ENCODE results near the gene FOXP3. TPM values are rescaled to one million over a fixed set of nuclear protein-coding genes. Genes with fewer than 3 reads are reported as not detected.

Gene FOXP3
- total and polyA plus RNA-seq, 2 of the 4 experiments (the other 2 are of a cell fraction): 0.05 TPM; not detected in 1

GRCh38 chrX:49231333-49232000 is 33.0 kb downstream of the FOXP3 start:
- Histone ChIP-seq H4K8ac (ENCODE audit: low read depth in 2 of 2, low read length in 2 of 2) (no peak overlapping the region), H3K4me1 (ENCODE audit: control insufficient read depth, insufficient read depth, low read length) (no peaks in the 10 kb centered on the region), H3K18ac (ENCODE audit: low read depth, low read length) (no peak overlapping the region), H3K27ac (ENCODE audit: insufficient read depth, low read length) (no peak overlapping the region), H3K9me1 (ENCODE audit: insufficient read depth, low read length) (no peaks in the 10 kb centered on the region), H2BK15ac (ENCODE audit: low read depth, low read length) (no peak overlapping the region), H3K4me3 (ENCODE audit: insufficient read depth, low read depth, low read length) (no peak overlapping the region), H3K27me3 (ENCODE audit: control insufficient read depth, insufficient read depth, low read length) (no peaks in the 10 kb centered on the region; the same call in 1 of the 2 replicates), H4K20me1 (ENCODE audit: insufficient read depth, low read length) (no peaks in the 10 kb centered on the region), H3K9ac (ENCODE audit: low read depth, low read length) (no peak overlapping the region), H3K14ac (replicated peaks; ENCODE audit: low read depth, low read length) (no peak overlapping the region), H2BK5ac (ENCODE audit: low read depth, low read length, poor library complexity, severe bottlenecking) (no peak overlapping the region), H4K5ac (ENCODE audit: low read depth, low read length) (no peak overlapping the region), H2AK5ac (ENCODE audit: low read depth, low read length) (no peak overlapping the region), H3K36me3 (ENCODE audit: control insufficient read depth, insufficient read depth, low read length) (no peaks in the 10 kb centered on the region), H2AK9ac (replicated peaks; ENCODE audit: low read depth, low read length, poor library complexity) (no peak overlapping the region), H3K79me1 (ENCODE audit: low read depth in 1 of 2, low read length in 2 of 2) (peaks cover 0 to 3% of the 10 kb centered on the region in 2 experiments; a peak in 1 of 4 replicates), H3K23ac (ENCODE audit: low read depth, low read length) (no peak overlapping the region), H3K56ac (ENCODE audit: extremely low read depth, insufficient read depth, low read length) (no peak overlapping the region), H3K4me2 (ENCODE audit: low read depth, low read length) (no peak overlapping the region), H2BK20ac (ENCODE audit: low read depth, low read length) (no peak overlapping the region), H3K4ac (ENCODE audit: low read depth, low read length) (no peak overlapping the region), H4K91ac (ENCODE audit: insufficient read depth, low read depth, low read length) (no peak overlapping the region), H2AFZ (replicated peaks; ENCODE audit: low read length, poor library complexity) (no peak overlapping the region), H3K9me3 (ENCODE audit: control insufficient read depth, insufficient read depth, low read length) (peaks cover 3% of the 10 kb centered on the region; the same call in 1 of the 2 replicates), H2BK120ac (ENCODE audit: low read depth, low read length) (no peak overlapping the region)
- ChIA-PET POLR2A (ENCODE audit: unreplicated experiment) (no interaction called here), CTCF (no interaction called here)
- no TSS peak for BruUV-seq (replicated peaks)
- TF ChIP-seq FOS (IDR thresholded peaks at IDR 0.05; ENCODE audit: low read depth, low read length): no peak
- TF ChIP-seq MXI1 (IDR thresholded peaks at IDR 0.05; ENCODE audit: borderline replicate concordance, low read depth, low read length): no peak
- no peak for TF ChIP-seq MAFK (IDR thresholded peaks at IDR 0.05; ENCODE audit: low read depth, low read length)
- no peak for TF ChIP-seq RCOR1 (IDR thresholded peaks at IDR 0.05; ENCODE audit: insufficient replicate concordance, low read length)
- TF ChIP-seq RFX5 (IDR thresholded peaks at IDR 0.05; ENCODE audit: low read depth, low read length): no peak
- TF ChIP-seq POLR2A (IDR thresholded peaks at IDR 0.05; ENCODE audit: low read depth, low read length): no peak
- no peak for TF ChIP-seq NFE2L2 (IDR thresholded peaks at IDR 0.05; ENCODE audit: low read depth, low read length)
- TF ChIP-seq CEBPB (IDR thresholded peaks at IDR 0.05; ENCODE audit: low read depth, low read length): no peak
- no peak for TF ChIP-seq RAD21 (IDR thresholded peaks at IDR 0.05; ENCODE audit: low read length)
- TF ChIP-seq, protein P1, sequence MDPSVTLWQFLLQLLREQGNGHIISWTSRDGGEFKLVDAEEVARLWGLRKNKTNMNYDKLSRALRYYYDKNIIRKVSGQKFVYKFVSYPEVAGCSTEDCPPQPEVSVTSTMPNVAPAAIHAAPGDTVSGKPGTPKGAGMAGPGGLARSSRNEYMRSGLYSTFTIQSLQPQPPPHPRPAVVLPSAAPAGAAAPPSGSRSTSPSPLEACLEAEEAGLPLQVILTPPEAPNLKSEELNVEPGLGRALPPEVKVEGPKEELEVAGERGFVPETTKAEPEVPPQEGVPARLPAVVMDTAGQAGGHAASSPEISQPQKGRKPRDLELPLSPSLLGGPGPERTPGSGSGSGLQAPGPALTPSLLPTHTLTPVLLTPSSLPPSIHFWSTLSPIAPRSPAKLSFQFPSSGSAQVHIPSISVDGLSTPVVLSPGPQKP (IDR thresholded peaks at IDR 0.05; ENCODE audit: borderline replicate concordance, low read depth, low read length): no peak
- TF ChIP-seq, protein P2, sequence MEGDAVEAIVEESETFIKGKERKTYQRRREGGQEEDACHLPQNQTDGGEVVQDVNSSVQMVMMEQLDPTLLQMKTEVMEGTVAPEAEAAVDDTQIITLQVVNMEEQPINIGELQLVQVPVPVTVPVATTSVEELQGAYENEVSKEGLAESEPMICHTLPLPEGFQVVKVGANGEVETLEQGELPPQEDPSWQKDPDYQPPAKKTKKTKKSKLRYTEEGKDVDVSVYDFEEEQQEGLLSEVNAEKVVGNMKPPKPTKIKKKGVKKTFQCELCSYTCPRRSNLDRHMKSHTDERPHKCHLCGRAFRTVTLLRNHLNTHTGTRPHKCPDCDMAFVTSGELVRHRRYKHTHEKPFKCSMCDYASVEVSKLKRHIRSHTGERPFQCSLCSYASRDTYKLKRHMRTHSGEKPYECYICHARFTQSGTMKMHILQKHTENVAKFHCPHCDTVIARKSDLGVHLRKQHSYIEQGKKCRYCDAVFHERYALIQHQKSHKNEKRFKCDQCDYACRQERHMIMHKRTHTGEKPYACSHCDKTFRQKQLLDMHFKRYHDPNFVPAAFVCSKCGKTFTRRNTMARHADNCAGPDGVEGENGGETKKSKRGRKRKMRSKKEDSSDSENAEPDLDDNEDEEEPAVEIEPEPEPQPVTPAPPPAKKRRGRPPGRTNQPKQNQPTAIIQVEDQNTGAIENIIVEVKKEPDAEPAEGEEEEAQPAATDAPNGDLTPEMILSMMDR (conservative IDR thresholded peaks at IDR 0.05; ENCODE audit: low read depth, low read length): no peak
- no peak for TF ChIP-seq BHLHE40 (IDR thresholded peaks at IDR 0.05; ENCODE audit: low read depth, low read length)
- no peak for TF ChIP-seq USF2 (IDR thresholded peaks at IDR 0.05; ENCODE audit: low read depth, low read length)
- in situ Hi-C loops (cut with MboI; ENCODE audit: low sequenced_read_pairs) (no loop called here), dilution Hi-C loops (cut with HindIII; ENCODE audit: low sequenced_read_pairs, unreplicated experiment) (no loop called here), intact Hi-C loops (cut with micrococcal nuclease) (no loop called here)
- DNase-seq: no peak
- ATAC-seq (ENCODE audit: low read depth): no peak
- 86% methylated on average over 4 of the region's 10 CpGs; no CpG with 5 or more reads in 1 of the 2 experiments for WGBS, 2 experiments (ENCODE audit: extremely low coverage in 2 of 2, insufficient read length in 1 of 2)
